NOMO-1 (cell line): Measurements from ENCODE around the gene LRRC52.

Experiments
- DNase-seq, 2 experiments: peaks; one replicate each; lab custom pipeline; 2025; ENCODE audit not compliant: unreplicated experiment in 2 of 2; lab: John Stamatoyannopoulos, UW

Gene LRRC52

GRCh38 chr1:165536016-165536415 lies 7.8 kb upstream of the LRRC52 start:
- no peak for DNase-seq

GRCh38 chr1:165537356-165538109 lies 6.3 kb upstream of the LRRC52 start:
- peak; percentile 91 to 98 for DNase-seq

- peak; percentile 25 to 63 for DNase-seq
Measured at GRCh38 chr1:165539306-165539705, 4.5 kb upstream of the LRRC52 start.

GRCh38 chr1:165539908-165540307 lies 3.9 kb upstream of the LRRC52 start:
- no peak for DNase-seq

GRCh38 chr1:165542015-165542631 lies 1.7 kb upstream of the LRRC52 start:
- DNase-seq, result no peak

GRCh38 chr1:165542647-165543046 lies 1.2 kb upstream of the LRRC52 start:
- no peak for DNase-seq

- no peak for DNase-seq
Measured at GRCh38 chr1:165544996-165545395, 1.2 kb downstream of the LRRC52 start.

GRCh38 chr1:165545974-165546373 lies 2.2 kb downstream of the LRRC52 start:
- DNase-seq, result no peak

- no peak for DNase-seq
Measured at GRCh38 chr1:165549973-165550372, 6.2 kb downstream of the LRRC52 start.

- DNase-seq, result no peak
Measured at GRCh38 chr1:165551469-165551868, 7.7 kb downstream of the LRRC52 start.

- DNase-seq, result no peak
Measured at GRCh38 chr1:165560883-165561656, 17.3 kb downstream of the LRRC52 start.

- peak in 1 of 2 experiments; percentile 2 for DNase-seq
Measured at GRCh38 chr1:165562571-165562970, 18.8 kb downstream of the LRRC52 start.

- no peak for DNase-seq
Measured at GRCh38 chr1:165563551-165563950, 19.8 kb downstream of the LRRC52 start.

GRCh38 chr1:165564561-165564960 lies 20.8 kb downstream of the LRRC52 start:
- no peak for DNase-seq

GRCh38 chr1:165565751-165566490 lies 22.1 kb downstream of the LRRC52 start:
- DNase-seq, result no peak

GRCh38 chr1:165570078-165570477 lies 26.3 kb downstream of the LRRC52 start:
- DNase-seq, result no peak

GRCh38 chr1:165573787-165574186 lies 30.0 kb downstream of the LRRC52 start:
- no peak for DNase-seq

GRCh38 chr1:165574295-165574694 lies 30.5 kb downstream of the LRRC52 start:
- DNase-seq, result no peak

- DNase-seq, result no peak
Measured at GRCh38 chr1:165575468-165576099, 31.8 kb downstream of the LRRC52 start.

GRCh38 chr1:165576536-165576935 lies 32.7 kb downstream of the LRRC52 start:
- no peak for DNase-seq
